SJCRH30 (cell line): ENCODE measurements around the gene ARL5B. TPM values are rescaled to one million over a fixed set of nuclear protein-coding genes. Genes with fewer than 3 reads are reported as not detected.
"Not testable (repeated sequence)": the region's sequence is repeated elsewhere in the genome, so short reads cannot be mapped to it uniquely, and the experiment has no call there.

ENCODE experiments used
- DNase-seq, 2 experiments: peaks; one replicate each; pipeline ENCODE4 v3.0.0-alpha.2; 2015 to 2020
- H3K27ac ChIP-seq: fragments of 250-450 bp; sonication (Bioruptor Pico); 2 replicates; pipeline ENCODE4 v1.5.1; 2020; ENCODE audit warnings: mild to moderate bottlenecking, moderate library complexity
- H3K27me3 ChIP-seq: fragments of 250-450 bp; sonication (Bioruptor Pico); 2 replicates; pipeline ENCODE4 v1.5.1; 2020; ENCODE audit warnings: mild to moderate bottlenecking, moderate library complexity
- H3K36me3 ChIP-seq: fragments of 250-450 bp; sonication (Bioruptor Pico); 2 replicates; pipeline ENCODE4 v1.5.1; 2020; ENCODE audit warnings: mild to moderate bottlenecking, moderate library complexity
- H3K4me1 ChIP-seq: fragments of 250-450 bp; sonication (Bioruptor Pico); 2 replicates; pipeline ENCODE4 v1.5.1; 2020; ENCODE audit warnings: mild to moderate bottlenecking, moderate library complexity
- H3K4me3 ChIP-seq: fragments of 250-450 bp; sonication (Bioruptor Pico); 2 replicates; pipeline ENCODE4 v1.5.1; 2020; ENCODE audit warnings: mild to moderate bottlenecking, moderate library complexity
- H3K9me3 ChIP-seq: fragments of 250-450 bp; sonication (Bioruptor Pico); replicated peaks from 2 replicates; pipeline ENCODE4 v1.5.1; 2020; ENCODE audit warnings: mild to moderate bottlenecking, moderate library complexity
- total RNA-seq: library from RNA; depleted of rRNA; stranded (reverse); fragments of >200 nt; shearing (Covaris generic); gene quantifications from 2 replicates; pipeline ENCODE4 v1.2.3, GENCODE V29; 2014; rRNA removed

The ARL5B gene
- total RNA-seq: 31.8 and 35.2 TPM in 2 replicates

- Histone ChIP-seq H3K4me1 (no peaks in the 10 kb centered on the region), H3K9me3 (no peaks in the 10 kb centered on the region), H3K27me3 (no peaks in the 10 kb centered on the region), H3K4me3 (peak within 1 kb of the TSS; percentile 98), H3K27ac (peak within 1 kb of the TSS; percentile 95), H3K36me3 (no peaks in the 10 kb centered on the region)
- peak; percentile 96 for DNase-seq
These were observed at the start of gene ARL5B for GRCh38 chr10:18659125-18659818. TSS of gene ARL5B (plus strand) at chr10:18659431. CDS start at chr10:18659638, 207 bp downstream.

- H3K36me3 ChIP-seq: peaks cover 3% of the 10 kb centered on the region; the same call in 1 of the 2 replicates
- 0 out of 2 replicates have a peak, but pooled peaks cover 4% of the 10 kb centered on the region for H3K4me1 ChIP-seq
- no peak overlapping the region for H3K27ac ChIP-seq
- H3K4me3 ChIP-seq: no peak overlapping the region
- H3K9me3 ChIP-seq: no peaks in the 10 kb centered on the region
- DNase-seq: no peak
- H3K27me3 ChIP-seq: no peaks in the 10 kb centered on the region
These were observed 48.7 kb upstream of the ARL5B start for GRCh38 chr10:18610517-18610916.

- no peak for DNase-seq
- Histone ChIP-seq H3K36me3 (peaks cover 3% of the 10 kb centered on the region; the same call in 1 of the 2 replicates), H3K27ac (no peak overlapping the region), H3K4me3 (no peak overlapping the region), H3K9me3 (no peaks in the 10 kb centered on the region), H3K4me1 (0 out of 2 replicates have a peak, but pooled peaks cover 4% of the 10 kb centered on the region), H3K27me3 (no peaks in the 10 kb centered on the region)
These were observed 48.1 kb upstream of the ARL5B start for GRCh38 chr10:18611168-18611567.

- H3K27ac ChIP-seq: no peak overlapping the region
- no peaks in the 10 kb centered on the region for H3K4me1 ChIP-seq
- H3K9me3 ChIP-seq: no peaks in the 10 kb centered on the region
- peaks cover 4% of the 10 kb centered on the region; the same call in 1 of the 2 replicates for H3K36me3 ChIP-seq
- no peak for DNase-seq
- H3K27me3 ChIP-seq: no peaks in the 10 kb centered on the region
- no peak overlapping the region for H3K4me3 ChIP-seq
These were observed 43.6 kb upstream of the ARL5B start for GRCh38 chr10:18615618-18616017.

- peaks cover 5% of the 10 kb centered on the region; the same call in 1 of the 2 replicates for H3K36me3 ChIP-seq
- H3K27me3 ChIP-seq: no peaks in the 10 kb centered on the region
- no peak overlapping the region for H3K4me3 ChIP-seq
- DNase-seq: no peak
- no peaks in the 10 kb centered on the region for H3K4me1 ChIP-seq
- H3K27ac ChIP-seq: no peak overlapping the region
- no peaks in the 10 kb centered on the region for H3K9me3 ChIP-seq
These were observed 42.9 kb upstream of the ARL5B start for GRCh38 chr10:18616337-18616736.

- no peak for DNase-seq
- peaks cover 6% of the 10 kb centered on the region; the same call in 1 of the 2 replicates for H3K36me3 ChIP-seq
- no peaks in the 10 kb centered on the region for H3K4me1 ChIP-seq
- no peak overlapping the region for H3K4me3 ChIP-seq
- H3K27me3 ChIP-seq: no peaks in the 10 kb centered on the region
- no peak overlapping the region for H3K27ac ChIP-seq
- H3K9me3 ChIP-seq: no peaks in the 10 kb centered on the region
These were observed 40.2 kb upstream of the ARL5B start for GRCh38 chr10:18619016-18619415.

- H3K36me3 ChIP-seq: peaks cover 6% of the 10 kb centered on the region; the same call in 1 of the 2 replicates
- H3K4me3 ChIP-seq: no peak overlapping the region
- no peak for DNase-seq
- no peak overlapping the region for H3K27ac ChIP-seq
- H3K9me3 ChIP-seq: no peaks in the 10 kb centered on the region
- H3K27me3 ChIP-seq: no peaks in the 10 kb centered on the region
- no peaks in the 10 kb centered on the region for H3K4me1 ChIP-seq
These were observed 38.4 kb upstream of the ARL5B start for GRCh38 chr10:18620856-18621255.

- H3K9me3 ChIP-seq, H3K36me3 ChIP-seq, H3K27ac ChIP-seq, H3K4me1 ChIP-seq, H3K4me3 ChIP-seq, H3K27me3 ChIP-seq, DNase-seq: not testable (repeated sequence)
These were observed 35.6 kb upstream of the ARL5B start for GRCh38 chr10:18623671-18624070.

- DNase-seq: no peak
- H3K27ac ChIP-seq: no peak overlapping the region
- no peaks in the 10 kb centered on the region for H3K9me3 ChIP-seq
- no peaks in the 10 kb centered on the region for H3K27me3 ChIP-seq
- 0 out of 2 replicates have a peak, but pooled peaks cover 3% of the 10 kb centered on the region for H3K36me3 ChIP-seq
- H3K4me3 ChIP-seq: no peak overlapping the region
- no peaks in the 10 kb centered on the region for H3K4me1 ChIP-seq
These were observed 33.3 kb upstream of the ARL5B start for GRCh38 chr10:18625886-18626285.

- H3K4me1 ChIP-seq, DNase-seq, H3K9me3 ChIP-seq, H3K36me3 ChIP-seq, H3K27ac ChIP-seq, H3K4me3 ChIP-seq, H3K27me3 ChIP-seq: not testable (repeated sequence)
These were observed 31.7 kb upstream of the ARL5B start for GRCh38 chr10:18627452-18628018.

- not testable (repeated sequence) for H3K9me3 ChIP-seq, H3K4me3 ChIP-seq, H3K27ac ChIP-seq, H3K36me3 ChIP-seq, DNase-seq, H3K4me1 ChIP-seq, H3K27me3 ChIP-seq
These were observed 26.7 kb upstream of the ARL5B start for GRCh38 chr10:18632500-18632899.

GRCh38 chr10:18635995-18636394, 23.2 kb upstream of the ARL5B start:
- Histone ChIP-seq H3K4me3 (no peak overlapping the region), H3K4me1 (no peaks in the 10 kb centered on the region), H3K27ac (no peak overlapping the region), H3K36me3 (no peaks in the 10 kb centered on the region; the same call in 1 of the 2 replicates), H3K9me3 (no peaks in the 10 kb centered on the region), H3K27me3 (no peaks in the 10 kb centered on the region)
- DNase-seq: no peak

- not testable (repeated sequence) for H3K4me1 ChIP-seq, DNase-seq, H3K27ac ChIP-seq, H3K4me3 ChIP-seq, H3K27me3 ChIP-seq, H3K36me3 ChIP-seq, H3K9me3 ChIP-seq
These were observed 21.8 kb upstream of the ARL5B start for GRCh38 chr10:18637400-18637799.

GRCh38 chr10:18639719-18640118, 19.5 kb upstream of the ARL5B start:
- H3K4me3 ChIP-seq, H3K27ac ChIP-seq, DNase-seq, H3K9me3 ChIP-seq, H3K27me3 ChIP-seq, H3K36me3 ChIP-seq, H3K4me1 ChIP-seq: not testable (repeated sequence)

GRCh38 chr10:18647151-18647550, 12.1 kb upstream of the ARL5B start:
- Histone ChIP-seq H3K27ac (no peak overlapping the region), H3K9me3 (no peaks in the 10 kb centered on the region), H3K36me3 (peaks cover 7% of the 10 kb centered on the region), H3K27me3 (no peaks in the 10 kb centered on the region), H3K4me1 (no peaks in the 10 kb centered on the region), H3K4me3 (no peak overlapping the region)
- no peak for DNase-seq

- Histone ChIP-seq H3K4me1 (no peaks in the 10 kb centered on the region), H3K27ac (no peak overlapping the region), H3K9me3 (no peaks in the 10 kb centered on the region), H3K36me3 (peaks cover 4% of the 10 kb centered on the region), H3K27me3 (no peaks in the 10 kb centered on the region), H3K4me3 (no peak overlapping the region)
- no peak for DNase-seq
These were observed 11.3 kb upstream of the ARL5B start for GRCh38 chr10:18647945-18648344.
